ENCODE results near the gene FKBP14.

GRCh38 chr7:29974286-29974685, 52.2 kb downstream of the FKBP14 start:
- TF ChIP-seq, protein P1, sequence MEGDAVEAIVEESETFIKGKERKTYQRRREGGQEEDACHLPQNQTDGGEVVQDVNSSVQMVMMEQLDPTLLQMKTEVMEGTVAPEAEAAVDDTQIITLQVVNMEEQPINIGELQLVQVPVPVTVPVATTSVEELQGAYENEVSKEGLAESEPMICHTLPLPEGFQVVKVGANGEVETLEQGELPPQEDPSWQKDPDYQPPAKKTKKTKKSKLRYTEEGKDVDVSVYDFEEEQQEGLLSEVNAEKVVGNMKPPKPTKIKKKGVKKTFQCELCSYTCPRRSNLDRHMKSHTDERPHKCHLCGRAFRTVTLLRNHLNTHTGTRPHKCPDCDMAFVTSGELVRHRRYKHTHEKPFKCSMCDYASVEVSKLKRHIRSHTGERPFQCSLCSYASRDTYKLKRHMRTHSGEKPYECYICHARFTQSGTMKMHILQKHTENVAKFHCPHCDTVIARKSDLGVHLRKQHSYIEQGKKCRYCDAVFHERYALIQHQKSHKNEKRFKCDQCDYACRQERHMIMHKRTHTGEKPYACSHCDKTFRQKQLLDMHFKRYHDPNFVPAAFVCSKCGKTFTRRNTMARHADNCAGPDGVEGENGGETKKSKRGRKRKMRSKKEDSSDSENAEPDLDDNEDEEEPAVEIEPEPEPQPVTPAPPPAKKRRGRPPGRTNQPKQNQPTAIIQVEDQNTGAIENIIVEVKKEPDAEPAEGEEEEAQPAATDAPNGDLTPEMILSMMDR (IDR thresholded peaks at IDR 0.05), result no peak
- TF ChIP-seq, protein P2, sequence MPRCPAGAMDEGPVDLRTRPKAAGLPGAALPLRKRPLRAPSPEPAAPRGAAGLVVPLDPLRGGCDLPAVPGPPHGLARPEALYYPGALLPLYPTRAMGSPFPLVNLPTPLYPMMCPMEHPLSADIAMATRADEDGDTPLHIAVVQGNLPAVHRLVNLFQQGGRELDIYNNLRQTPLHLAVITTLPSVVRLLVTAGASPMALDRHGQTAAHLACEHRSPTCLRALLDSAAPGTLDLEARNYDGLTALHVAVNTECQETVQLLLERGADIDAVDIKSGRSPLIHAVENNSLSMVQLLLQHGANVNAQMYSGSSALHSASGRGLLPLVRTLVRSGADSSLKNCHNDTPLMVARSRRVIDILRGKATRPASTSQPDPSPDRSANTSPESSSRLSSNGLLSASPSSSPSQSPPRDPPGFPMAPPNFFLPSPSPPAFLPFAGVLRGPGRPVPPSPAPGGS (IDR thresholded peaks at IDR 0.05), result no peak
- TF ChIP-seq SMC3 (IDR thresholded peaks at IDR 0.05), result no peak

Data from A549 (cell line).